ENCODE data around the gene SPRED2.
A peak's percentile ranks its signal among the peaks of the same experiment; 100 is the strongest.

SPRED2 gene

DNA sequence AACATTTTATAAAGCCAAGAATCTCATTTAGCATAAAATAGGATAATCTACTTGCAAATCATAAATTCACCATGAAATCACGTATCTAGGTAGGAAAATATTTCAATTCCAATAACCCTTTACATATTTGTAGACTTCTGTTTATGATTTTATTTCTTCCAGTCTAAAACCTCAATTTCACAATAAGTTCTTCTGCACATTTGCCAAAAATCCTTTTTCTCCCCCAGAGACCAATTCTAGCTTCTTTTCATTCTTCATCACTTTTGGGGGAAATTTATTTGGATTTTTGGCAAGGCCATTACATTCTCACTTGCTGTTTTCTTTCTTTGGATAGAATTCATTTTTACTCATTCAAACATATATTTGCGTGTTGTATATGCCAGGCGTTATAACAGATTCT, 86.8 kb downstream of the SPRED2 start:
- peaks cover 7 to 44% of the 10 kb centered on the region in 2 donors for H3K36me3 ChIP-seq (replicated peaks in 1 of 2; ENCODE audit: control insufficient read depth in 2 of 2, insufficient read depth in 2 of 2, low read length in 2 of 2)
- H3K18ac ChIP-seq (ENCODE audit: low read length), result no peak overlapping the region
- H3K23ac ChIP-seq (ENCODE audit: low read depth, low read length, poor library complexity), result no peak overlapping the region
- H2AK5ac ChIP-seq (ENCODE audit: low read depth, low read length), result no peak overlapping the region
- peaks cover 4% of the 10 kb centered on the region for H3K79me1 ChIP-seq (ENCODE audit: low read depth, low read length)
- no peak overlapping the region for H3K14ac ChIP-seq (ENCODE audit: low read length)
- no peak overlapping the region for H2AFZ ChIP-seq (ENCODE audit: low read length)
- no peak overlapping the region for H3K4me3 ChIP-seq (ENCODE audit: low read length in 2 of 2)
- no peak overlapping the region for H4K8ac ChIP-seq (ENCODE audit: low read depth, low read length)
- no peak overlapping the region for H3K27ac ChIP-seq (replicated peaks; ENCODE audit: low read length)
- H3K4ac ChIP-seq (ENCODE audit: low read length), result no peak overlapping the region
- no peaks in the 10 kb centered on the region for H3K27me3 ChIP-seq (ENCODE audit: control insufficient read depth in 3 of 3, insufficient read depth in 3 of 3, low read depth in 1 of 3, low read length in 3 of 3)
- H3K4me1 ChIP-seq (ENCODE audit: control insufficient read depth in 2 of 2, insufficient read depth in 1 of 2, low read depth in 1 of 2, low read length in 2 of 2), result peaks cover 9 to 13% of the 10 kb centered on the region in 2 donors
- H3K9ac ChIP-seq (ENCODE audit: low read depth, low read length, poor library complexity), result no peak overlapping the region
- no peak overlapping the region for H4K91ac ChIP-seq (ENCODE audit: low read depth, low read length, poor library complexity)
- H2BK12ac ChIP-seq (ENCODE audit: low read length), result no peak overlapping the region
- H2BK5ac ChIP-seq (ENCODE audit: low read length), result no peak overlapping the region
- H3K4me2 ChIP-seq (ENCODE audit: insufficient read depth, low read length, poor library complexity, severe bottlenecking), result no peak overlapping the region
- no peak for DNase-seq (ENCODE audit: low spot score)
- no CpG with 5 or more reads among the region's 3 CpGs for WGBS, 2 donors (ENCODE audit: extremely low coverage in 2 of 2, insufficient read length in 2 of 2, insufficient replicate concordance in 1 of 2)
- H3K9me3 ChIP-seq (replicated peaks in 1 of 2; ENCODE audit: control insufficient read depth in 2 of 2, insufficient read depth in 1 of 2, low read depth in 1 of 2, low read length in 2 of 2), result peaks cover 0 to 8% of the 10 kb centered on the region in 2 donors
- no peak overlapping the region for H2BK120ac ChIP-seq (ENCODE audit: low read depth, low read length)
- no peak overlapping the region for H2BK15ac ChIP-seq (ENCODE audit: low read length)

GRCh38 chr2:65344689-65345088, 87.7 kb downstream of the SPRED2 start:
- Histone ChIP-seq H3K4me2 (ENCODE audit: insufficient read depth, low read length, poor library complexity, severe bottlenecking) (no peak overlapping the region), H3K4me3 (ENCODE audit: low read length in 2 of 2) (peak overlapping the region in 1 of 2 donors; percentile 68), H3K79me1 (ENCODE audit: low read depth, low read length) (peaks cover 4% of the 10 kb centered on the region), H3K9me3 (replicated peaks in 1 of 2; ENCODE audit: control insufficient read depth in 2 of 2, insufficient read depth in 1 of 2, low read depth in 1 of 2, low read length in 2 of 2) (peaks cover 0 to 15% of the 10 kb centered on the region in 2 donors), H3K4me1 (ENCODE audit: control insufficient read depth in 2 of 2, insufficient read depth in 1 of 2, low read depth in 1 of 2, low read length in 2 of 2) (peaks cover 3% of the 10 kb centered on the region in 2 donors), H3K27ac (replicated peaks; ENCODE audit: low read length) (no peak overlapping the region), H2AFZ (ENCODE audit: low read length) (no peak overlapping the region), H2BK15ac (ENCODE audit: low read length) (no peak overlapping the region), H3K9ac (ENCODE audit: low read depth, low read length, poor library complexity) (no peak overlapping the region), H2AK5ac (ENCODE audit: low read depth, low read length) (no peak overlapping the region), H3K14ac (ENCODE audit: low read length) (no peak overlapping the region), H3K4ac (ENCODE audit: low read length) (no peak overlapping the region), H2BK120ac (ENCODE audit: low read depth, low read length) (no peak overlapping the region), H3K23ac (ENCODE audit: low read depth, low read length, poor library complexity) (no peak overlapping the region), H3K36me3 (replicated peaks in 1 of 2; ENCODE audit: control insufficient read depth in 2 of 2, insufficient read depth in 2 of 2, low read length in 2 of 2) (peaks cover 7 to 53% of the 10 kb centered on the region in 2 donors), H4K91ac (ENCODE audit: low read depth, low read length, poor library complexity) (no peak overlapping the region), H3K18ac (ENCODE audit: low read length) (no peak overlapping the region), H4K8ac (ENCODE audit: low read depth, low read length) (no peak overlapping the region), H2BK12ac (ENCODE audit: low read length) (no peak overlapping the region), H2BK5ac (ENCODE audit: low read length) (no peak overlapping the region), H3K27me3 (ENCODE audit: control insufficient read depth in 3 of 3, insufficient read depth in 3 of 3, low read depth in 1 of 3, low read length in 3 of 3) (no peaks in the 10 kb centered on the region)
- DNase-seq (ENCODE audit: low spot score), result no peak
- WGBS, 2 donors (ENCODE audit: extremely low coverage in 2 of 2, insufficient read length in 2 of 2, insufficient replicate concordance in 1 of 2), result no CpG with 5 or more reads among the region's 15 CpGs

- DNase-seq (ENCODE audit: low spot score), result no peak
- Histone ChIP-seq H2BK12ac (ENCODE audit: low read length) (no peak overlapping the region), H4K8ac (ENCODE audit: low read depth, low read length) (no peak overlapping the region), H3K36me3 (replicated peaks in 1 of 2; ENCODE audit: control insufficient read depth in 2 of 2, insufficient read depth in 2 of 2, low read length in 2 of 2) (peaks cover 7 to 54% of the 10 kb centered on the region in 2 donors), H3K9me3 (replicated peaks in 1 of 2; ENCODE audit: control insufficient read depth in 2 of 2, insufficient read depth in 1 of 2, low read depth in 1 of 2, low read length in 2 of 2) (peaks cover 0 to 16% of the 10 kb centered on the region in 2 donors), H3K4me3 (ENCODE audit: low read length in 2 of 2) (no peak overlapping the region), H2BK120ac (ENCODE audit: low read depth, low read length) (no peak overlapping the region), H3K79me1 (ENCODE audit: low read depth, low read length) (peaks cover 4% of the 10 kb centered on the region), H2BK5ac (ENCODE audit: low read length) (no peak overlapping the region), H3K4ac (ENCODE audit: low read length) (no peak overlapping the region), H2BK15ac (ENCODE audit: low read length) (no peak overlapping the region), H4K91ac (ENCODE audit: low read depth, low read length, poor library complexity) (no peak overlapping the region), H2AK5ac (ENCODE audit: low read depth, low read length) (no peak overlapping the region), H3K27ac (replicated peaks; ENCODE audit: low read length) (no peak overlapping the region), H3K9ac (ENCODE audit: low read depth, low read length, poor library complexity) (no peak overlapping the region), H3K18ac (ENCODE audit: low read length) (no peak overlapping the region), H3K23ac (ENCODE audit: low read depth, low read length, poor library complexity) (no peak overlapping the region), H3K27me3 (ENCODE audit: control insufficient read depth in 3 of 3, insufficient read depth in 3 of 3, low read depth in 1 of 3, low read length in 3 of 3) (no peaks in the 10 kb centered on the region), H2AFZ (ENCODE audit: low read length) (no peak overlapping the region), H3K4me1 (ENCODE audit: control insufficient read depth in 2 of 2, insufficient read depth in 1 of 2, low read depth in 1 of 2, low read length in 2 of 2) (peaks cover 0 to 2% of the 10 kb centered on the region in 2 donors), H3K14ac (ENCODE audit: low read length) (no peak overlapping the region), H3K4me2 (ENCODE audit: insufficient read depth, low read length, poor library complexity, severe bottlenecking) (no peak overlapping the region)
- WGBS, 2 donors (ENCODE audit: extremely low coverage in 2 of 2, insufficient read length in 2 of 2, insufficient replicate concordance in 1 of 2), result no CpG with 5 or more reads among the region's 4 CpGs
These were observed 88.2 kb downstream of the SPRED2 start for GRCh38 chr2:65344182-65344581.

GRCh38 chr2:65343386-65343785, 89.0 kb downstream of the SPRED2 start:
- Histone ChIP-seq H3K27ac (replicated peaks; ENCODE audit: low read length) (no peak overlapping the region), H2AFZ (ENCODE audit: low read length) (no peak overlapping the region), H4K91ac (ENCODE audit: low read depth, low read length, poor library complexity) (no peak overlapping the region), H3K36me3 (replicated peaks in 1 of 2; ENCODE audit: control insufficient read depth in 2 of 2, insufficient read depth in 2 of 2, low read length in 2 of 2) (peaks cover 7 to 54% of the 10 kb centered on the region in 2 donors), H2AK5ac (ENCODE audit: low read depth, low read length) (no peak overlapping the region), H4K8ac (ENCODE audit: low read depth, low read length) (no peak overlapping the region), H3K14ac (ENCODE audit: low read length) (no peak overlapping the region), H2BK15ac (ENCODE audit: low read length) (no peak overlapping the region), H3K4me2 (ENCODE audit: insufficient read depth, low read length, poor library complexity, severe bottlenecking) (no peak overlapping the region), H2BK12ac (ENCODE audit: low read length) (no peak overlapping the region), H3K4ac (ENCODE audit: low read length) (no peak overlapping the region), H3K23ac (ENCODE audit: low read depth, low read length, poor library complexity) (no peak overlapping the region), H3K9ac (ENCODE audit: low read depth, low read length, poor library complexity) (no peak overlapping the region), H2BK120ac (ENCODE audit: low read depth, low read length) (no peak overlapping the region), H3K4me3 (ENCODE audit: low read length in 2 of 2) (no peak overlapping the region), H3K4me1 (ENCODE audit: control insufficient read depth in 2 of 2, insufficient read depth in 1 of 2, low read depth in 1 of 2, low read length in 2 of 2) (peaks cover 0 to 2% of the 10 kb centered on the region in 2 donors), H3K27me3 (ENCODE audit: control insufficient read depth in 3 of 3, insufficient read depth in 3 of 3, low read depth in 1 of 3, low read length in 3 of 3) (no peaks in the 10 kb centered on the region), H3K18ac (ENCODE audit: low read length) (no peak overlapping the region), H3K9me3 (replicated peaks in 1 of 2; ENCODE audit: control insufficient read depth in 2 of 2, insufficient read depth in 1 of 2, low read depth in 1 of 2, low read length in 2 of 2) (peaks cover 0 to 16% of the 10 kb centered on the region in 2 donors), H2BK5ac (ENCODE audit: low read length) (no peak overlapping the region), H3K79me1 (ENCODE audit: low read depth, low read length) (peaks cover 4% of the 10 kb centered on the region)
- DNase-seq (ENCODE audit: low spot score), result no peak

Data from neuronal stem cell (in vitro differentiated cells).